GM12801 (cell line): ENCODE results near the gene CTNNA1.

Source experiments
- TF ChIP-seq, protein P1 (sequence below): IDR thresholded peaks from one replicate; pipeline ENCODE4 v1.5.1; 2011; ENCODE audit warnings: control low read depth; ENCODE audit not compliant: insufficient read length; ENCODE audit errors: extremely low read depth

CTNNA1 gene

GRCh38 chr5:138833726-138834480, 80.7 kb downstream of the CTNNA1 start:
- TF ChIP-seq, protein P1, sequence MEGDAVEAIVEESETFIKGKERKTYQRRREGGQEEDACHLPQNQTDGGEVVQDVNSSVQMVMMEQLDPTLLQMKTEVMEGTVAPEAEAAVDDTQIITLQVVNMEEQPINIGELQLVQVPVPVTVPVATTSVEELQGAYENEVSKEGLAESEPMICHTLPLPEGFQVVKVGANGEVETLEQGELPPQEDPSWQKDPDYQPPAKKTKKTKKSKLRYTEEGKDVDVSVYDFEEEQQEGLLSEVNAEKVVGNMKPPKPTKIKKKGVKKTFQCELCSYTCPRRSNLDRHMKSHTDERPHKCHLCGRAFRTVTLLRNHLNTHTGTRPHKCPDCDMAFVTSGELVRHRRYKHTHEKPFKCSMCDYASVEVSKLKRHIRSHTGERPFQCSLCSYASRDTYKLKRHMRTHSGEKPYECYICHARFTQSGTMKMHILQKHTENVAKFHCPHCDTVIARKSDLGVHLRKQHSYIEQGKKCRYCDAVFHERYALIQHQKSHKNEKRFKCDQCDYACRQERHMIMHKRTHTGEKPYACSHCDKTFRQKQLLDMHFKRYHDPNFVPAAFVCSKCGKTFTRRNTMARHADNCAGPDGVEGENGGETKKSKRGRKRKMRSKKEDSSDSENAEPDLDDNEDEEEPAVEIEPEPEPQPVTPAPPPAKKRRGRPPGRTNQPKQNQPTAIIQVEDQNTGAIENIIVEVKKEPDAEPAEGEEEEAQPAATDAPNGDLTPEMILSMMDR = no peak

DNA sequence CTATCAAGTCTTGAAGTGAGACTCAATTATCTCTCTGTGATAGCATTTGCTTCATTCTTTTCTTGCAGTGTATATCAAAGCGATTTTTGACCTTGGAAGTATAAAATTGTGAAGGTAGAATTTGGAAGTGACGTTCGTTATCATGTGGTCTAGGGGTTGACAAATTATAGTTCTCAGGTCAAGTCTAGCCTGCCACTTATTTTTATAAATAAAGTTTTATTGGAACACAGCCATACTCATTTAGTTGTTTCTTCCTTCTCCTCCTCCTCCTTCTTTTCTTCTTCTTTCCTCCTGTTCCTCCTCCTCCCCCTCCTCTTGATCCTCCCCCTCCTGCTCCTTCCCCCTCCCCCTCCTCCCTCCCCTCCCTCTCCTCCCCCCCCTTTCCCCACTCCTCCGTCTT, 83.9 kb downstream of the CTNNA1 start:
- TF ChIP-seq, protein P1 = no peak

DNA sequence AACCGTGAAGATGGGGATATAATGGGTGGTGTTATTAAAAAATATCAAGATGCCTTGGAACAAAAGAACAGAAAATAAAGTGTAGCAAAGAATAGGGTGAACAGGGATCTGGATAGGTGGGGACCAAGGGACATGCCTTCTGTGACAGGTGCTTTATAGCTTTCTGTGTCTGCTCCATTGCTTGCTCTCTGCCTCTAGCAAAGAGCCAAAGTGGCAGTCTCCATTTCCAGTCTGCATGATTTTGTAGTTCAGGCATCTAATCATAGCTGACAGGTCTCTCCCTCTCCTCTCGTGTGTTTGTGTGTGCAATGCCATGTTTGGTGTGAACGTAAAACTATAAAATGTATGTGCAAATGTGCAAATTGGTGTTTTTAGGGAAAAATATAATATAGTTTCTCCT, 86.9 kb downstream of the CTNNA1 start:
- TF ChIP-seq, protein P1 = no peak

- TF ChIP-seq, protein P1 = no peak
Measured at GRCh38 chr5:138841531-138841930, 88.3 kb downstream of the CTNNA1 start.

GRCh38 chr5:138843316-138844124, 90.3 kb downstream of the CTNNA1 start:
- TF ChIP-seq, protein P1 = no peak

- TF ChIP-seq, protein P1 = no peak
Measured at GRCh38 chr5:138844125-138844461, 90.9 kb downstream of the CTNNA1 start.

DNA sequence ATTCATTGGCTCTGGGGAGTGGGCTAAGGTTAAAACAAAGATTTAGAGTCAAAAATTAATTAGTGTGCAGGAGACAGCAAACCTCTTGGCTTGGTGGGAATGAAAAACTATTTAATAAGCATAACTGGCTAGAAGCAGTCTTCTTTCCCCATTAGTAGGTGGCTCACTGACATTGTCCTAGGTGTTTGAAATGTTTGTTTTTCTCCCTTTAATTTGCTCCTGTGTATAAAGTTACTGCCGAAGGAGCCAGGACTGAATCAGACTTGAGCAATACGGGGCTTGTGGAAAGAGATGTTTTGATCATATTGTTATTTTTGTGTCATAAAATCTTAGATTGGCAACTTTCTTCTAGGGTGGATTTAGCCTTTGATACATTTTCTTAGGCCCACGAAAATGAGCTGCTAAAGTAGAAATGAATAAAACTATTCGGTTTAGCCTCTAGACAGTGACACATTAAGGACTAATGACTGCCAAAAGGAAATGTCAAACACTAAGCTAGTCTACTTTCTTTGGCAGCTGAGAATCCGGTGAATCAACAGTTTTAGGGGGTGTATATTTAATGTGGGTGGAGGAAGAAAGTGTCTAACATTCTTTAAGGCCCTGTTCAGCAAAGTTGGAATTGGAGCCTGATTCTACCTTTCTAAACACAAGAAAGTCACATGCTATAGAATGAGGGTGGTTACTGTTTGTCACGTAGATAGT, 91.7 kb downstream of the CTNNA1 start:
- TF ChIP-seq, protein P1 = no peak
